H1 (cell line): ENCODE results near the gene PRTG.

Experiments used
- CBX5 ChIP-seq: fragments of 300-800, 300-1000 bp; sonication (generic); IDR thresholded peaks from 2 replicates; pipeline ENCODE4 v1.7.1; 2016; ENCODE audit warnings: antibody characterized with exemption, low read length, low read depth
- CEBPB ChIP-seq: IDR thresholded peaks from 2 replicates; pipeline ENCODE4 v1.6.1; 2012; ENCODE audit warnings: low read depth, low read length
- EP300 ChIP-seq, 2 experiments: IDR thresholded peaks; 1 replicate in 1 of 2; 2 replicates in 1 of 2; pipeline ENCODE4 v1.6.1; 2011 to 2012; ENCODE audit warnings: low read depth in 2 of 2, low read length in 2 of 2, mild to moderate bottlenecking in 2 of 2, borderline replicate concordance in 1 of 2, inconsistent platforms in 1 of 2, moderate library complexity in 1 of 2
- EZH2 ChIP-seq: fragments of 200-600 bp; sonication (generic); IDR thresholded peaks from 2 replicates; pipeline ENCODE4 v1.7.1; 2012; ENCODE audit warnings: low read depth, mild to moderate bottlenecking, moderate library complexity, low read length, inconsistent platforms; ENCODE audit not compliant: severe bottlenecking
- GTF2F1 ChIP-seq: IDR thresholded peaks from 2 replicates; pipeline ENCODE4 v1.6.1; 2012; ENCODE audit warnings: low read depth, low read length, improper control_type of control experiment, borderline replicate concordance
- JUND ChIP-seq: IDR thresholded peaks from 2 replicates; pipeline ENCODE4 v1.6.1; 2011; ENCODE audit warnings: mild to moderate bottlenecking, improper control_type of control experiment, low read length
- NRF1 ChIP-seq: IDR thresholded peaks from 2 replicates; pipeline ENCODE4 v1.6.1; 2011; ENCODE audit warnings: mild to moderate bottlenecking, low read depth, low read length, improper control_type of control experiment
- PHF8 ChIP-seq: fragments of 200-600 bp; sonication (generic); conservative IDR thresholded peaks from 2 replicates; pipeline ENCODE4 v1.7.1; 2012; ENCODE audit warnings: low read depth, mild to moderate bottlenecking, inconsistent platforms, low read length, moderate library complexity
- POLR2AphosphoS5 ChIP-seq: IDR thresholded peaks from 2 replicates; pipeline ENCODE4 v1.6.1; 2011; ENCODE audit warnings: low read depth, low read length
- SIX5 ChIP-seq: IDR thresholded peaks from 2 replicates; pipeline ENCODE4 v1.6.1; 2011; ENCODE audit warnings: mild to moderate bottlenecking, low read depth, low read length
- TCF12 ChIP-seq: IDR thresholded peaks from 2 replicates; pipeline ENCODE4 v1.6.1; 2011; ENCODE audit warnings: low read depth, mild to moderate bottlenecking, low read length
- ZNF274 ChIP-seq: IDR thresholded peaks from 2 replicates; pipeline ENCODE4 v1.7.0; 2012; ENCODE audit warnings: low read length, borderline replicate concordance; ENCODE audit errors: extremely low read depth
- TF ChIP-seq, protein P1 (sequence below), 3 experiments: IDR thresholded peaks; 1 replicate in 2 of 3; 2 replicates in 1 of 3; pipeline versions ENCODE4 v1.5.1 to v1.6.1; 2011; ENCODE audit warnings: low read length in 3 of 3, mild to moderate bottlenecking in 3 of 3, inconsistent platforms in 2 of 3, low read depth in 1 of 3, moderate library complexity in 1 of 3; ENCODE audit not compliant: insufficient read depth in 1 of 3; ENCODE audit errors: control extremely low read depth in 1 of 3
- TF ChIP-seq, protein P2 (sequence below): IDR thresholded peaks from 2 replicates; pipeline ENCODE4 v1.6.1; 2011; ENCODE audit warnings: low read depth, mild to moderate bottlenecking, low read length; ENCODE audit not compliant: insufficient read depth

DNA sequence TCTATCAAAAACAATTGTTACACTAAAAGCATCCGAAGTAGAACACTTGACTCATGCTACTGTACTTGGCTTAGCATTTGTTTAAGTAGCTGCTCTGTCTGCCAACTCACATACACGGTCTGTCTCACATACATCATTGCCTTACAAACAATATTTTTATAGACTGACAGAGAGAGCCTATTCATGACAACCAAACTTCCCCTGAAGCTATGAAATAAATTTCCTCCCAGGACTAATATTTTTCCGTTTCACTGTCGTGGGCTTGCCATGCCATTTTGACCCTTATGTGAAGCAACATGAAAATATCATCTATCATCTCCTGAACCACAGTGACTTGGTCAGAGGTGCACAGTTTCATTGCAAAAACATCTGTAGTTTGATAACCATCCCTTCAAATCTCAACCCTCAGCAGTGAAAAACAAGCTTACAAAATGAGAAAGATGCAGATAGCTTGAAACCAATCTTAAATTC, 88.4 kb downstream of the PRTG start:
- TF ChIP-seq EP300 (IDR thresholded peaks at IDR 0.05; ENCODE audit: borderline replicate concordance in 1 of 2, low read depth in 2 of 2, low read length in 2 of 2) = no peak
- TF ChIP-seq JUND = no peak
- no peak for TF ChIP-seq EZH2
- TF ChIP-seq, protein P1, sequence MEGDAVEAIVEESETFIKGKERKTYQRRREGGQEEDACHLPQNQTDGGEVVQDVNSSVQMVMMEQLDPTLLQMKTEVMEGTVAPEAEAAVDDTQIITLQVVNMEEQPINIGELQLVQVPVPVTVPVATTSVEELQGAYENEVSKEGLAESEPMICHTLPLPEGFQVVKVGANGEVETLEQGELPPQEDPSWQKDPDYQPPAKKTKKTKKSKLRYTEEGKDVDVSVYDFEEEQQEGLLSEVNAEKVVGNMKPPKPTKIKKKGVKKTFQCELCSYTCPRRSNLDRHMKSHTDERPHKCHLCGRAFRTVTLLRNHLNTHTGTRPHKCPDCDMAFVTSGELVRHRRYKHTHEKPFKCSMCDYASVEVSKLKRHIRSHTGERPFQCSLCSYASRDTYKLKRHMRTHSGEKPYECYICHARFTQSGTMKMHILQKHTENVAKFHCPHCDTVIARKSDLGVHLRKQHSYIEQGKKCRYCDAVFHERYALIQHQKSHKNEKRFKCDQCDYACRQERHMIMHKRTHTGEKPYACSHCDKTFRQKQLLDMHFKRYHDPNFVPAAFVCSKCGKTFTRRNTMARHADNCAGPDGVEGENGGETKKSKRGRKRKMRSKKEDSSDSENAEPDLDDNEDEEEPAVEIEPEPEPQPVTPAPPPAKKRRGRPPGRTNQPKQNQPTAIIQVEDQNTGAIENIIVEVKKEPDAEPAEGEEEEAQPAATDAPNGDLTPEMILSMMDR (IDR thresholded peaks at IDR 0.05; ENCODE audit: control extremely low read depth in 1 of 3, insufficient read depth in 1 of 3, low read depth in 1 of 3, low read length in 3 of 3) = no peak
- TF ChIP-seq POLR2AphosphoS5 = no peak
- TF ChIP-seq, protein P2, sequence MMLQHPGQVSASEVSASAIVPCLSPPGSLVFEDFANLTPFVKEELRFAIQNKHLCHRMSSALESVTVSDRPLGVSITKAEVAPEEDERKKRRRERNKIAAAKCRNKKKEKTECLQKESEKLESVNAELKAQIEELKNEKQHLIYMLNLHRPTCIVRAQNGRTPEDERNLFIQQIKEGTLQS = no peak
- no peak for TF ChIP-seq CBX5
- no peak for TF ChIP-seq NRF1
- TF ChIP-seq SIX5 = no peak
- no peak for TF ChIP-seq PHF8
- no peak for TF ChIP-seq GTF2F1
- no peak for TF ChIP-seq ZNF274
- no peak for TF ChIP-seq CEBPB
- no peak for TF ChIP-seq TCF12
